ENCODE data around the gene EMC10. TPM values are rescaled to one million over a fixed set of nuclear protein-coding genes. Genes with fewer than 3 reads are reported as not detected.

The EMC10 gene
- total and polyA plus RNA-seq, 4 donors = 17.1 to 132 (median 40.5) TPM

GRCh38 chr19:50447750-50448149, 28.6 kb upstream of the EMC10 start:
- Histone ChIP-seq H3K9me3 (ENCODE audit: control insufficient read depth in 4 of 4, low read length in 3 of 4) (no peaks in the 10 kb centered on the region), H3K36me3 (ENCODE audit: control insufficient read depth in 4 of 4, insufficient read depth in 3 of 4, low read depth in 1 of 4, low read length in 3 of 4) (no peaks in the 10 kb centered on the region), H3K9ac (ENCODE audit: low read depth in 1 of 2, low read length in 2 of 2) (no peak overlapping the region), H3K4me1 (ENCODE audit: control insufficient read depth in 4 of 4, insufficient read depth in 4 of 4, low read length in 3 of 4) (no peaks in the 10 kb centered on the region), H3K27ac (ENCODE audit: low read depth in 1 of 2, low read length in 2 of 2) (no peak overlapping the region), H3K4me3 (ENCODE audit: low read depth in 1 of 3, low read length in 3 of 3) (no peak overlapping the region), H3K27me3 (ENCODE audit: control insufficient read depth in 4 of 4, insufficient read depth in 4 of 4, low read length in 3 of 4) (peaks cover 0 to 2% (median 0%) of the 10 kb centered on the region in 4 donors)
- no peak for DNase-seq (ENCODE audit: low spot score)
- WGBS = 96% methylated on average over 10 of the region's 10 CpGs
- TF ChIP-seq HNF4G (IDR thresholded peaks at IDR 0.05) = no peak
- no peak for TF ChIP-seq SP1 (IDR thresholded peaks at IDR 0.05)
- TF ChIP-seq, protein P1, sequence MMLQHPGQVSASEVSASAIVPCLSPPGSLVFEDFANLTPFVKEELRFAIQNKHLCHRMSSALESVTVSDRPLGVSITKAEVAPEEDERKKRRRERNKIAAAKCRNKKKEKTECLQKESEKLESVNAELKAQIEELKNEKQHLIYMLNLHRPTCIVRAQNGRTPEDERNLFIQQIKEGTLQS (IDR thresholded peaks at IDR 0.05) = no peak
- TF ChIP-seq TAF1 (conservative IDR thresholded peaks at IDR 0.05) = no peak
- no peak for TF ChIP-seq YY1 (IDR thresholded peaks at IDR 0.05)
- no peak for TF ChIP-seq EGR1 (IDR thresholded peaks at IDR 0.05; ENCODE audit: low read depth in 2 of 2)
- no peak for TF ChIP-seq RXRA (IDR thresholded peaks at IDR 0.05)

GRCh38 chr19:50449236-50449899, 26.9 kb upstream of the EMC10 start:
- no peak overlapping the region for H3K9ac ChIP-seq (ENCODE audit: low read depth in 1 of 2, low read length in 2 of 2)
- H3K9me3 ChIP-seq (ENCODE audit: control insufficient read depth in 4 of 4, low read length in 3 of 4) = no peaks in the 10 kb centered on the region
- 62% methylated on average over 14 of the region's 14 CpGs for WGBS
- TF ChIP-seq EGR1 (IDR thresholded peaks at IDR 0.05; ENCODE audit: low read depth in 2 of 2) = no peak
- H3K4me3 ChIP-seq (ENCODE audit: low read depth in 1 of 3, low read length in 3 of 3) = no peak overlapping the region
- H3K4me1 ChIP-seq (ENCODE audit: control insufficient read depth in 4 of 4, insufficient read depth in 4 of 4, low read length in 3 of 4) = no peaks in the 10 kb centered on the region
- DNase-seq (ENCODE audit: low spot score) = no peak
- H3K27me3 ChIP-seq (ENCODE audit: control insufficient read depth in 4 of 4, insufficient read depth in 4 of 4, low read length in 3 of 4) = peaks cover 0 to 2% (median 0%) of the 10 kb centered on the region in 4 donors
- no peaks in the 10 kb centered on the region for H3K36me3 ChIP-seq (ENCODE audit: control insufficient read depth in 4 of 4, insufficient read depth in 3 of 4, low read depth in 1 of 4, low read length in 3 of 4)
- H3K27ac ChIP-seq (ENCODE audit: low read depth in 1 of 2, low read length in 2 of 2) = no peak overlapping the region

DNA sequence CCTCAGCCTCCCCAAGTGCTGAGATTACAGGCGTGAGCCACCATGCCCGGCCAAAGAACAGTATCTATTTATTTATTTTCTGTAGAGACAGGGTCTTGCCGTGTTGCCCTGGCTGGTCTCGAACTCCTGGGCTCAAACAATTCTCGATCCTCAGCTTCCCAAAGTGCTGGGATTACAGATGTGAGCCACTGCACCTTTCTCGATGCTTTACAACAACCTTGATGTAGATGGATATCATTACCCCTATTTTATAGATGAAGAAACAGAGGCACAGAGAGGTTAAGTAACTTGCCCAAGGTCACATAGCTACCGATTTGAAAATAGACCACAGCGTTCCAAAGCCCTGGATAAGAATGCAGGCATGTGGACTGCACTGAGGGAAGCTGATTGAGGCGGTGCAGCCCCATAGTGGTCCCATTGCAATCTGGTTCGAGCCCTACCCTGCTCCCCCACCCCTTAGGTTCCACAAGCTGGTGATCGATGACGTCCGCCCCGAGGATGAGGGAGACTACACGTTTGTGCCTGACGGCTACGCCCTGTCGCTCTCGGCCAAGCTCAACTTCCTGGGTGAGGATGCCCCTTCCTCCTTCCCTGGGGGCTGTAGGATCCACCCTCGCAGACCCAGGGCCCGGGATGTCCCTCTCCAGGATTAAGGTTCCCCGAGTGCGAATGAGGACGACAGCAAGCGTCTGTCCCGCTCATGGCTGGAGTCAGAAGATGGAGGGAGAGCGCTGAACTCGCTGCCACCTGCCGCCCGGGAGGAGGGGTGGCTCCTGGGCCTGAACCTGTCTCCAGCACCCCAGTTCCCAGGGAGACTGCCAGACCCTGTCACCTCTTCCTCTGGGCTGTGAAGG, 25.7 kb upstream of the EMC10 start:
- H3K9ac ChIP-seq (ENCODE audit: low read depth in 1 of 2, low read length in 2 of 2) = no peak overlapping the region
- H3K4me3 ChIP-seq (ENCODE audit: low read depth in 1 of 3, low read length in 3 of 3) = no peak overlapping the region
- no peaks in the 10 kb centered on the region for H3K9me3 ChIP-seq (ENCODE audit: control insufficient read depth in 4 of 4, low read length in 3 of 4)
- 61% methylated on average over 30 of the region's 30 CpGs for WGBS
- peaks cover 0 to 2% (median 0%) of the 10 kb centered on the region in 4 donors for H3K27me3 ChIP-seq (ENCODE audit: control insufficient read depth in 4 of 4, insufficient read depth in 4 of 4, low read length in 3 of 4)
- no peaks in the 10 kb centered on the region for H3K36me3 ChIP-seq (ENCODE audit: control insufficient read depth in 4 of 4, insufficient read depth in 3 of 4, low read depth in 1 of 4, low read length in 3 of 4)
- no peak overlapping the region for H3K27ac ChIP-seq (ENCODE audit: low read depth in 1 of 2, low read length in 2 of 2)
- TF ChIP-seq ZBTB33 (IDR thresholded peaks at IDR 0.05) (no peak), RAD21 (IDR thresholded peaks at IDR 0.05) (no peak), TAF1 (conservative IDR thresholded peaks at IDR 0.05) (no peak), SP1 (IDR thresholded peaks at IDR 0.05) (no peak), HNF4A (conservative IDR thresholded peaks at IDR 0.05) (no peak), FOXA1 (IDR thresholded peaks at IDR 0.05) (no peak), RXRA (IDR thresholded peaks at IDR 0.05) (no peak), MAX (IDR thresholded peaks at IDR 0.05) (no peak), NR2F2 (IDR thresholded peaks at IDR 0.05) (no peak)
- TF ChIP-seq, protein P1 (IDR thresholded peaks at IDR 0.05) = no peak
- TF ChIP-seq, protein P2, sequence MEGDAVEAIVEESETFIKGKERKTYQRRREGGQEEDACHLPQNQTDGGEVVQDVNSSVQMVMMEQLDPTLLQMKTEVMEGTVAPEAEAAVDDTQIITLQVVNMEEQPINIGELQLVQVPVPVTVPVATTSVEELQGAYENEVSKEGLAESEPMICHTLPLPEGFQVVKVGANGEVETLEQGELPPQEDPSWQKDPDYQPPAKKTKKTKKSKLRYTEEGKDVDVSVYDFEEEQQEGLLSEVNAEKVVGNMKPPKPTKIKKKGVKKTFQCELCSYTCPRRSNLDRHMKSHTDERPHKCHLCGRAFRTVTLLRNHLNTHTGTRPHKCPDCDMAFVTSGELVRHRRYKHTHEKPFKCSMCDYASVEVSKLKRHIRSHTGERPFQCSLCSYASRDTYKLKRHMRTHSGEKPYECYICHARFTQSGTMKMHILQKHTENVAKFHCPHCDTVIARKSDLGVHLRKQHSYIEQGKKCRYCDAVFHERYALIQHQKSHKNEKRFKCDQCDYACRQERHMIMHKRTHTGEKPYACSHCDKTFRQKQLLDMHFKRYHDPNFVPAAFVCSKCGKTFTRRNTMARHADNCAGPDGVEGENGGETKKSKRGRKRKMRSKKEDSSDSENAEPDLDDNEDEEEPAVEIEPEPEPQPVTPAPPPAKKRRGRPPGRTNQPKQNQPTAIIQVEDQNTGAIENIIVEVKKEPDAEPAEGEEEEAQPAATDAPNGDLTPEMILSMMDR (IDR thresholded peaks at IDR 0.05; ENCODE audit: low read depth, low read length, missing input control) = no peak
- TF ChIP-seq, protein P3, sequence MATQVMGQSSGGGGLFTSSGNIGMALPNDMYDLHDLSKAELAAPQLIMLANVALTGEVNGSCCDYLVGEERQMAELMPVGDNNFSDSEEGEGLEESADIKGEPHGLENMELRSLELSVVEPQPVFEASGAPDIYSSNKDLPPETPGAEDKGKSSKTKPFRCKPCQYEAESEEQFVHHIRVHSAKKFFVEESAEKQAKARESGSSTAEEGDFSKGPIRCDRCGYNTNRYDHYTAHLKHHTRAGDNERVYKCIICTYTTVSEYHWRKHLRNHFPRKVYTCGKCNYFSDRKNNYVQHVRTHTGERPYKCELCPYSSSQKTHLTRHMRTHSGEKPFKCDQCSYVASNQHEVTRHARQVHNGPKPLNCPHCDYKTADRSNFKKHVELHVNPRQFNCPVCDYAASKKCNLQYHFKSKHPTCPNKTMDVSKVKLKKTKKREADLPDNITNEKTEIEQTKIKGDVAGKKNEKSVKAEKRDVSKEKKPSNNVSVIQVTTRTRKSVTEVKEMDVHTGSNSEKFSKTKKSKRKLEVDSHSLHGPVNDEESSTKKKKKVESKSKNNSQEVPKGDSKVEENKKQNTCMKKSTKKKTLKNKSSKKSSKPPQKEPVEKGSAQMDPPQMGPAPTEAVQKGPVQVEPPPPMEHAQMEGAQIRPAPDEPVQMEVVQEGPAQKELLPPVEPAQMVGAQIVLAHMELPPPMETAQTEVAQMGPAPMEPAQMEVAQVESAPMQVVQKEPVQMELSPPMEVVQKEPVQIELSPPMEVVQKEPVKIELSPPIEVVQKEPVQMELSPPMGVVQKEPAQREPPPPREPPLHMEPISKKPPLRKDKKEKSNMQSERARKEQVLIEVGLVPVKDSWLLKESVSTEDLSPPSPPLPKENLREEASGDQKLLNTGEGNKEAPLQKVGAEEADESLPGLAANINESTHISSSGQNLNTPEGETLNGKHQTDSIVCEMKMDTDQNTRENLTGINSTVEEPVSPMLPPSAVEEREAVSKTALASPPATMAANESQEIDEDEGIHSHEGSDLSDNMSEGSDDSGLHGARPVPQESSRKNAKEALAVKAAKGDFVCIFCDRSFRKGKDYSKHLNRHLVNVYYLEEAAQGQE (IDR thresholded peaks at IDR 0.05) = no peak
- no peaks in the 10 kb centered on the region for H3K4me1 ChIP-seq (ENCODE audit: control insufficient read depth in 4 of 4, insufficient read depth in 4 of 4, low read length in 3 of 4)
- DNase-seq (ENCODE audit: low spot score) = no peak
